NCI-H345 (cell line): ENCODE measurements around the gene SANBR.
"Not testable (repeated sequence)": the region's sequence is repeated elsewhere in the genome, so short reads cannot be mapped to it uniquely, and the experiment has no call there.

Experiments used
- DNase-seq: peaks from one replicate; lab custom pipeline; 2025; lab: John Stamatoyannopoulos, UW

Gene SANBR

DNA sequence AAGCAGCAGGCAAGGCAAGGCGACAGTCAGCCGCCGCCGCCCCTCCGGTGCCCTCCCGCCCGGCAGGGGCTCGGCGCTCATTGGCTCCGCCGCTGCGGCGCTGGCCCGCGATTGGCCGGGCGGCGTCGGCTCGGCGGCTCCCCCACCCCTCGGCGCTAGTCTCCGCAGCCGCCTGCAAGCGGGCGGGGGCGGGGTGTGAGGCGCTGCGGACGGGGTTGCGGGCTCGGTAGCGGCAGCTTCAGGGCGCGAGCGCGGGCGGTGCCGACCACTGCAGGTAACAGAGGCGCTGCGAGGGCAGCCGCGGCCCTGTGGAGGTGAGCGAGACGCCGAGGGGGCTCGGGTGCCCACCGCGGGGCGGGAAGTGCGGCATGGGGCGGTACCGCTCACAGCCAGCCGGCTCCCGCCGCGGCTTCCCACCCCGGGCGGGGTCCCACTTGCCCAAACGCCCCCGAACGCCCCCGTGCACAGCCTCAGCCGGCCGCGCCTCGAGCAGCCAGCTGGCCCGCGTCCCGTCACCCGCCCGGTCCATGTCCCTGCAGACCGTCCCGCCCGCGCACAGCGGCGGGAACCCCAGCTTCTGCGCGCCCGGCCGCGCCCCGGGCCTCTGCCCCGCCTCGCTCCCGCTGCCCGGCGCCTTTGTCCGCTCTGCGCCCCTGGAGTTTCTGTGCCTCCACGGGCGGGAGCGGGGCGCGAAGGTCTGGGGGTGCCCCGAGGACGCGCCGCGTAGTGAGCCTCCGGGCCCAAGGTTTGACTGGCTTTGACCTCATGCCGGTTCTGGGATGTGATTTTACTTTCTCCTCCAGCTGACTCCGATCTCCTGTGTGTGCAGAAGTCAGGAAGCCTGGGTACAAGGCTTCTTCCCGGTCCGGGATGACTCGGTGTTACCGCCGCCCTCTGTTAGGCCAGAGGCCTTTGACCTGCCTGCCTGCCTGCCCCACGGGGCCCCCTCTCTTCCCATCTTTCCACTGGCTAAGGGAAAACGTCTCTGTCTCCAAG, at the start of gene SANBR:
TSS of gene SANBR (plus strand) at position 158 of the 996 bp plus-strand sequence. CDS start 4,480 bp downstream, outside the sequence.
- DNase-seq, result peak; percentile 95

DNA sequence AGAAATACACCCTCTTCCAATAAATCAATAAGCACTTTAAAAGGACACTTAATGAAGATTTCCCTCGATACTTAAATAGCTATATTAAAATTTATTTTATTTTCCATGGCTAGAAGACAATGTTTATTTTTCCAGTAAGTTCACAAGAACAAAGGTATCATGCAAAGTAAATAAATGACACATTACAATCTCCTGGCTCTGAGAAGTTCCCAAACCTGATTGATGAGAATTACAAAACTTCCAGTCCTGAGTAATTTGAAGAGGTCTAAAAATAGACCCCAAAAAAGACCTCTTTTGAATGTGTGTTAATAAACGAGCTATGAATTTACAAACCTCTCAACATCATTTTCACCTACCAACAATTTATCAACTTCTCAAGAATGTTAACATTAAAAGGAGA, 49.7 kb upstream of the SANBR start:
- no peak for DNase-seq

GRCh38 chr2:61016392-61017002, 49.2 kb upstream of the SANBR start:
- no peak for DNase-seq

- DNase-seq, result peak; percentile 90
Observed at GRCh38 chr2:61017003-61017555, 48.6 kb upstream of the SANBR start.

- DNase-seq, result peak; percentile 87
Observed at GRCh38 chr2:61017556-61018317, 47.9 kb upstream of the SANBR start, which contains the start of the genes PEX13 and PUS10. TSS of gene PEX13 (plus strand) at chr2:61017720. CDS start at chr2:61017760, 40 bp downstream. TSS of gene PUS10 (minus strand) at chr2:61018255. CDS start at chr2:61011890, 6,365 bp downstream.

DNA sequence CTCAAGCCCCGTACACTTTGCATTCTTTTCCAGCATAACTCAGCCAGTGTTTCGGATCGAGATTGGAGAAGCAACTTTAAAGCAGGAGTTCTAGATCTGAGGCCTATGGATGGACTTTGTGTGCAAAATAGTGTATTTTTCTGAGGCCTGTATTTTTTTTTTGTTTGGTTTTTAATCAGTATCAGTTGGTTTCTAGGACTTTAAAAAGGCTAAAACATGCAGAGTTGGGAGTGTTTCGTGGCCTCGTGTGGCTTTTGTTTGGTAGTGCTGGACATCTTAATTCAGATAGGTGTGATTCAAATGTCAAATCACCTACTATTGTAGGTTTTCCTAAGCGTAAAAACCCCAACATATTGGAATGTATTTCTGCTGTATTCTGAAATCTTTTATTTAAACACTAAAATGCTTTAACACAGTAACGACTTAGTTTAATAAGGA, 47.3 kb upstream of the SANBR start:
- no peak for DNase-seq

- DNase-seq, result no peak
Observed at GRCh38 chr2:61018798-61019197, 46.9 kb upstream of the SANBR start.

- no peak for DNase-seq
Observed at GRCh38 chr2:61021228-61021660, 44.4 kb upstream of the SANBR start.

GRCh38 chr2:61023670-61024069, 42.0 kb upstream of the SANBR start:
- no peak for DNase-seq

GRCh38 chr2:61029533-61029932, 36.1 kb upstream of the SANBR start:
- no peak for DNase-seq

- DNase-seq, result not testable (repeated sequence)
Observed at GRCh38 chr2:61034592-61034991, 31.1 kb upstream of the SANBR start.

- DNase-seq, result not testable (repeated sequence)
Observed at GRCh38 chr2:61036643-61037042, 29.0 kb upstream of the SANBR start.

- no peak for DNase-seq
Observed at GRCh38 chr2:61042807-61043206, 22.9 kb upstream of the SANBR start.

DNA sequence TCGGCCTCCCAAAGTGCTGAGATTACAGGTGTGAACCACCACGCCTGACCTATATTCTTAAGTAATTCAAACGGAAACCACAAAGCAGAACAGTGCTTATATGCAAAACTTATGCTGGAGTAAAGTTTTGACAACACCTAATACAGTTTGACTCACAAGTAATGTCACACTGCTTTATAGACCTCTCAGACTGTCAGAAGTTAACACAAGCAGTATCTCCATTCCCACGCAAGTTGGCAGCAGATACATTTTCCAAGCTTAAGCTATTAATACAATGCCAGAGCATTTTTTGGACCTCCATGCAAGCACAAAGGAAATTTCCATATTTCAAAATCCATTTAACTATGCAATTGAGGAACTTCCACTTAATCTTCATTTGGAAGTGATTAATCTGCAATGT, 21.0 kb upstream of the SANBR start:
- DNase-seq, result no peak

- no peak for DNase-seq
Observed at GRCh38 chr2:61045226-61045625, 20.4 kb upstream of the SANBR start.

- DNase-seq, result no peak
Observed at GRCh38 chr2:61045999-61046398, 19.7 kb upstream of the SANBR start.

DNA sequence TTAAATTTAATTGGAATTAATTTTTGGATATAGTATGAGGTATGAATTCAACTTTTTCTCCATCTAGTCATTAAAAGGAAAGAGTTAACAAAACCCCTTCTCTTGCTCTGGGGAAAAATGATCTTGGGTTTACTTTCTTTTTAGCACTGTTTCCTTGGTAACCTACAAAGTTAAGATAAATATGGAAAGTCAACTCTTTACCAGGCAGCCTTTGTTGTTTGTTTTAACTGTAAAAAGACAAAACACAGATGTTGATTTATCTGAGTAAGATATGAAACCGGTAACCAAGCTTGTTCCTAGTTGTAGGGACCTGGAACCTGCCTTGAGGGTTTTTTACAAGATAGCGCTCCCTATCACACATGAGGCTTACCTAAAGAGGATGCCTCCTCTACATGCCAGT, 10.1 kb upstream of the SANBR start:
- no peak for DNase-seq

GRCh38 chr2:61057562-61057961, 8.1 kb upstream of the SANBR start:
- no peak for DNase-seq

- no peak for DNase-seq
Observed at GRCh38 chr2:61059382-61059781, 6.3 kb upstream of the SANBR start.

GRCh38 chr2:61074100-61074499, 8.4 kb downstream of the SANBR start:
- DNase-seq, result no peak

- no peak for DNase-seq
Observed at GRCh38 chr2:61085883-61086282, 20.2 kb downstream of the SANBR start.

DNA sequence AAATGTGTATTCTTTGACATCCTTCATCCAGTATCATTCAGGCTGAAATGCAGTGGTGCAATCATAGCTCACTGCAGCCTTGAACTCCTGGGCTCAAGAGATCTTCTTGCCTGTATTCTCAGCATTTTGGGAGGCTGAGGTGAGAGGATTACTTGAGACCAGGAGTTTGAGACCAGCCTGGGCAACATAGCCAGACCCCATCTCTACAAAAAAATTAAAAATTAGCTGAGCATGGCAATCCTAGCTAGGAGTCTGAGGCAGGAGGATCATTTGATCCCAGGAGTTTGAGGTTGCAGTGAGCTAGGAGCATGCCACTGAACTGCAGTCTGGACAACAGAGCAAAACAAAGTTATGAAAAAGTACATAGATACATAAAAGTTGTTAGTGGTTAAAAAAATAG, 24.1 kb downstream of the SANBR start:
- no peak for DNase-seq
